Endothelial cell of umbilical vein (primary cell): ENCODE measurements around the gene TMEM185A.

ENCODE experiments used
- CTCF ChIP-seq, 2 donors: IDR thresholded peaks; 1 replicate in 1 of 2; 2 replicates in 1 of 2; pipeline ENCODE4 v1.5.1; 2011; ENCODE audit warnings: low read length in 2 of 2, mild to moderate bottlenecking in 2 of 2, moderate library complexity in 2 of 2, control low read depth in 1 of 2, inconsistent platforms in 1 of 2, low read depth in 1 of 2; ENCODE audit not compliant: insufficient read depth in 1 of 2; ENCODE audit errors: extremely low read depth in 1 of 2
- EZH2 ChIP-seq: IDR thresholded peaks from 2 replicates; pipeline ENCODE4 v1.6.1; 2012; ENCODE audit warnings: borderline replicate concordance, low read depth, mild to moderate bottlenecking, moderate library complexity, low read length, inconsistent platforms; ENCODE audit not compliant: severe bottlenecking
- MYC ChIP-seq: IDR thresholded peaks from one replicate; pipeline ENCODE4 v1.6.1; 2011; ENCODE audit warnings: mild to moderate bottlenecking, low read depth, low read length
- POLR2A ChIP-seq: IDR thresholded peaks from 2 replicates; pipeline ENCODE4 v1.6.1; 2012; ENCODE audit warnings: low read depth, mild to moderate bottlenecking, control low read depth, low read length
- POLR2AphosphoS5 ChIP-seq: IDR thresholded peaks from 2 replicates; pipeline ENCODE4 v1.6.1; 2012; ENCODE audit warnings: low read depth, mild to moderate bottlenecking, control low read depth, low read length, moderate library complexity; ENCODE audit not compliant: insufficient read depth

GRCh38 chrX:149633511-149633910, 1.9 kb upstream of the TMEM185A start:
- TF ChIP-seq POLR2AphosphoS5 (no peak), CTCF (IDR thresholded peaks at IDR 0.05; ENCODE audit: extremely low read depth in 1 of 2, insufficient read depth in 1 of 2, low read depth in 1 of 2, low read length in 2 of 2) (no peak), POLR2A (no peak), EZH2 (no peak), MYC (no peak)
